ENCODE results near the gene LRRC9.

Gene LRRC9

GRCh38 chr14:59897757-59898383 is 22.1 kb upstream of the LRRC9 start:
- no peak overlapping the region for H3K4me3 ChIP-seq (ENCODE audit: low read length)
- peak; percentile 51 for TF ChIP-seq CTCF (IDR thresholded peaks at IDR 0.05; ENCODE audit: insufficient read depth, low read depth, low read length, missing control alignments)
- peak; percentile 48 for DNase-seq (ENCODE audit: low read depth)

- no peak overlapping the region for H3K4me3 ChIP-seq (ENCODE audit: low read length)
- DNase-seq (ENCODE audit: low read depth) = no peak
- TF ChIP-seq CTCF (IDR thresholded peaks at IDR 0.05; ENCODE audit: insufficient read depth, low read depth, low read length, missing control alignments) = no peak
Measured at GRCh38 chr14:59900556-59900955, 19.4 kb upstream of the LRRC9 start.

- no peak overlapping the region for H3K4me3 ChIP-seq (ENCODE audit: low read length)
- DNase-seq (ENCODE audit: low read depth) = no peak
- TF ChIP-seq CTCF (IDR thresholded peaks at IDR 0.05; ENCODE audit: insufficient read depth, low read depth, low read length, missing control alignments) = no peak
Measured at GRCh38 chr14:59904184-59904583, 15.8 kb upstream of the LRRC9 start.

- no peak overlapping the region for H3K4me3 ChIP-seq (ENCODE audit: low read length)
- TF ChIP-seq CTCF (IDR thresholded peaks at IDR 0.05; ENCODE audit: insufficient read depth, low read depth, low read length, missing control alignments) = no peak
- no peak for DNase-seq (ENCODE audit: low read depth)
Measured at GRCh38 chr14:59905188-59905587, 14.8 kb upstream of the LRRC9 start.

- no peak for TF ChIP-seq CTCF (IDR thresholded peaks at IDR 0.05; ENCODE audit: insufficient read depth, low read depth, low read length, missing control alignments)
- H3K4me3 ChIP-seq (ENCODE audit: low read length) = no peak overlapping the region
- no peak for DNase-seq (ENCODE audit: low read depth)
Measured at GRCh38 chr14:59912443-59912842, 7.5 kb upstream of the LRRC9 start.

- no peak overlapping the region for H3K4me3 ChIP-seq (ENCODE audit: low read length)
- no peak for DNase-seq (ENCODE audit: low read depth)
- no peak for TF ChIP-seq CTCF (IDR thresholded peaks at IDR 0.05; ENCODE audit: insufficient read depth, low read depth, low read length, missing control alignments)
Measured at GRCh38 chr14:59913187-59913586, 6.8 kb upstream of the LRRC9 start.

All from epithelial cell of esophagus (primary cell).